Measurements from ENCODE around the gene LKAAEAR1. TPM values are rescaled to one million over a fixed set of nuclear protein-coding genes. Genes with fewer than 3 reads are reported as not detected.

LKAAEAR1 gene
- total RNA-seq, 1 donor from 2014 or later: 0.78 TPM

DNA sequence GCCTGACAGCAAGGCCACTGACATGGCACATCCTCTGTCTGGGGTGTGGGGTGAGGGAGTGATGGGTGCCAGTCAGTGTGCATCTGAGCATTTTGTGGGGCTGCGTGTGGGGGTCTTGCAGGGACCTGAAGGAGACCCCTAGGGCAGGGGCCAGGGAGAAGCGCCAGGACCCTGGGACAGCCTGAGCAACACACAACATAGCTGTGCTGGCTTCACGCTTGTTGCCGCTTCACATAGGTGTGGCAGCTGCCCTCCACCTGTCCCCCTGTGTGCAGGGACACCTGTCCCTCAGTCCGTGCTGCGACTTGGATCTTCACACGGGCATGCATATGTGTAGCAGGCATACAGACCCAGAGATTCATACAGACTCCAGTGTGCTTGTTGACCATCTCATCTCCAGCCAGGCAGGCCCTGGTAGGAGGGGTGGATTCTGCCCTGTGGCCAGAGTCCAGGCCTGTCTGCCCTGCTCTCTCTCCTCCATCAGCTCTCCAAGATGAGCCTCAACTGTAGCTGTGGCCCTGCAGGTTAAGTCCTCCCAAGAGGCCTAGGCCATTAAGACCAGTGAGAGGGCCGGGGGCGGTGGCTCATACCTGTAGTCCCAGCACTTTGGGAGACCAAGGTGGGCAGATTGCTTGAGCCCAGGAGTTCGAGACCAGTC is 26.3 kb upstream of the LKAAEAR1 start:
- no peak for DNase-seq

DNA sequence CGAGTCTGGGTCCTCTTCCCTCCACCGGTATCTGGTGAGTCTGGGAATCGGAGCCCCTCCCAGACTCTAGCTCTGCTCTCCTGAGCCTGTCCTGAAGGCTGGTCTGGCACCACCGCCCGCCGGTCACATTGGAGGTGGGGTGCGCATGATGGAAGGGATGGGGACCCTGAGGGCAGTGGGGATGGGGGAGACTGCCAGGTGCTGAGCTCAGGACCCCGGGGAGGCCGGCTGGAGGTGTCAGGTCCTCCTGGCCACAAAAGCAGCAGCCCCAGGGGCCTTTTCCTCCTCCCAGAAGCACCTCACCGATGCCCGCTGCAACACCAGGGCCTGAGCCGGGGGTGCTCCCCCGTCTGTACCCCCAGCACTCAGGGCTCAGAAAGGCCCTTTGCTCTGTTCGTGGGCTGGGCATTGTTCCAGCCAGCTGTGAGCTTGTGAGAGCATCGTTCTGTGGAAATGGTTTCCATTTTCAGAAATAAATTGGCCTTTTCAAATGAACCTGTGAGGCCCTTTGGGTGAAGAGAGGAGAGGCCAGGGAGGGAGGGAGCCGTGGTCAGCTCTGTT is 25.7 kb upstream of the LKAAEAR1 start:
- DNase-seq: no peak

DNA sequence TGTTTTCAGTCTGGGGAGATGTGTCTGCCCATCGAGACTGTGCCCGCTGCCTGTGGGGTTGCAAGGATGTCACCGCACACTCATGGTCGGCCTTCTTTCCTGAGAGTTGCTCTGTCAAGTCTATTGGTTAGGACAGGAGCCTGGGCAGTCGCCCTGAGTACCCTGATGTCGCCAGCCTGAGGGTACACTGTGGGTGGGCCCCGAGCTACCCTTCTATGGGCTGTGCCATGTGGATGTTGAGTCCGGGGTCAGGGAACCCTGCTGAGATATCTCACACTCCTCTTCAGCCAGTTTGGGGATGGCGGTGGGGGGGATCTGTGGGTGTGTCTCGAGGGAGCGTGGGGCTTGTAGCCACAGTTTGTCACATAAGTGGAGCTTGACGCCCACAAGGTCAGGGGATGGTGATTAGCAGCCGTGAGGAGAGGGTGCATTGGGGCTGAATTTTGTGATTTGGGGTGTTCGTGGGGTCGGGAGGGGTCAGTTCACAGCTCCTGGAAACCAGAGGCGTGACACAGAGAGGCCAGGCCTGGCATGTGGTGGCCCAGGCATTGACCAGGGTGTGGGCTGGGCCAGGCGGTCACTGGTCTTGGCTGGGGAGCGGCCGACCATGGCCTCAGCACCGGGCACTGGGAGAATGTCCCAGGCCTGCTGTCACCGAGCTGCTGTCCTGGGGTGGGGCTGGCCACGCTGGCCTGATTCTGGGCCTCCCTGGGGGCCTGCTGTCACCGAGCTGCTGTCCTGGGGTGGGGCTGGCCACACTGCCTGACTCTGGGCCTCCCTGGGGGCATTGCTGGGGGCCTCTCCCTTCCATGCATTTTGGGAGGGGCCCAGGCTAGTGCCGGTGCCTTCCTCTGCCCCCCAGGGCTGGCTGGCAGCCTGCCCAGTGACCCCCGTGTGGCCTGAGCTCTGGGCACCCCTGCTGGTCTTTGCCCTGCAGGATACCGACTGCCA is 24.8 kb upstream of the LKAAEAR1 start:
- DNase-seq: no peak

DNA sequence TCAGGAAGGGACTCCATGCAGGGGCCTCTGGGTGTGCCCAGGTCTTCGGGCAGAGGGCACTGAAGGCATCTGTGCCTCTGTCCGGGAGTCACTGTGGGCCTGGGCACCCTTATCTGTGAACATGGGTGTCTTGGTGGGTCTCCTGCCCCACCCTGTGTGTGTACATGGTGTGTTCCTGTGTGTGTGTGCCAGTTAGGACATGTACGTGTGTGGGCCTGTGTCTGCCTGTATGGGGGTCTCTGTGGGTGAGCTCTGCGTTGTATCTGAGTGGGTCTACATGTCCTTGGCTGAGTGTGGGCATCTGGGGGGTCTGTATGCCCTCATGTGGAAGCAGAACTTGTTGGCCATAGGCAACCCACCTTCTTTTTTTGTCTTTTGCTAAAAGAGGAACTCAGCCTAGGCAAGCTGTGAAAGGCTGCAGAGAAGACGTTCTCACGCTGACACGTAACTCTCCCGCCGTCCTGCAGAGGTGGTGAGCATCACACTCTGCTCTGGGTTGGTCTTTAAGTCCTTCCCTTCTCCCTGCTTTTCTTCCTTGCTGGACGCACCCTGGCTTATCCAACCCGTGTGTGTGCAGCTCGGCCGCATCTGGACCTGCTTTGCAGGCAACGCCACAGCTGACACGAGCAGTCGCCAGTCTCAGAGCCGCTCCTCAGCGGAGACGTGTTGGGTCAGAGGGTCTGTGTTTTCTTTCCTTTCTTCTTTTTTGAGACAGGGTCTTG is 23.7 kb upstream of the LKAAEAR1 start:
- no peak for DNase-seq

DNA sequence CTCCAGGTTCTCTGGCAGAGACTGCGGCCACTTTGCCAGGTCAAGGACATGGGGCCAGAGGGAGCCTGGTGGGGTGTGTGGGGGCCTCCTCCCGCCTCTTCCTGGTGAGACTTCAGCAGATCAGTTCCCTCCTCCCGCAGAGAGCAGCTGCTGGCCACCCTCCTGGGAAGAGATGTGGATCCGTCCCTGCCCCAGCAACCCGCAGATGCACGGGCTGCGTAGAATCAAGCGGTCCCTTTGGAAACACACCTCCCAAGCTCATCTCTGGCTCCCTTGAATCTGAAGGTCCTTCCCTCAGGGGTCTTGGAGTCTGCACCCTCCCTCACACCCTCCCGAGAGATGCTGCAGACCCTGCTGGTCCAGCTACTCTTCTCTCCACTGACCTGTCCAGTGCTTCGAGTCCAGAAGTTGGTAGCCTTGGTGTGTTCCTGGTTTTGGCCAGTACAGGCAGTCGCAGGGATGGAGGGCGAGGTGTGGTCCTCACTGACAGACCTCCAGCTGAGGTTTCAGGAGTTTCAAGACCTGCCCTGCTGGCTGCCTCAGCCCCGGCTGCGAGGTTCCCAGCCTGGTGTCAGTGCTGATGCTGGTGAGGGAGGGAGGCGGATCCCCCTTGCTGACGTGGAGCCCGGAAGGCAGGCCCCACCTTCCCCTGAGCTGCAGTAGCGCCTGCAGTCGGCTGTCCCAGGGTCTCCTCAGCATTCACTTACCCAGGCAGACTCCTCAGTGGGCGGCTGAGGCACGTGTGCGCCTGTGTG is 23.0 kb upstream of the LKAAEAR1 start, which contains the start of gene NPBWR2:
Gene NPBWR2, minus strand, starts transcription at position 585 of the 755 bp plus-strand sequence. CDS start 734 bp downstream, outside the sequence.
- DNase-seq: no peak

DNA sequence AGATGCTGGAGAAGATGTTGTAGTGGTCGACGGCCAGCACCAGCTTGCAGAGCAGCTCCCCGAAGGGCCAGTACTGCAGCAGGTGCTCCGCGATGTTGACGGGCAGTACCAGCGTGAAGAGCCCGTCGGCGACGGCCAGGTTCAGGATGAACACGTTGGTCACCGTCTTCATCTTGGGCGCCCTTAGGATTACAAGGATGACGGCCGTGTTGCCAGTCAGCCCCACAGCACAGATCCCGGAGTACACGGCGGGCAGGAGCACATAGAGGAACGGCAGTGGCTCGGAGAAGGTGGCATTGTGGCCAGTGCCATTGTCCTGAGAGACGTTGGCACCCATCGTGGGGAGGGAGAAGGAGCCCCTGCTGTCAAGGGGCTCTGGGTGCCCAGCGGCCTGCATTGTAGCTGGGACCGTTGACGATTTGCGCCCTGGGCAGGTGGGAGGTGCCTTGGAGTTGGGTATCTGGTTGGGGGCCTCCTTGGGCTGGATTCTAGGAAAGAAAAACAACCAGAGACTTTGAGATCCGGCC is 22.3 kb upstream of the LKAAEAR1 start:
- no peak for DNase-seq

DNA sequence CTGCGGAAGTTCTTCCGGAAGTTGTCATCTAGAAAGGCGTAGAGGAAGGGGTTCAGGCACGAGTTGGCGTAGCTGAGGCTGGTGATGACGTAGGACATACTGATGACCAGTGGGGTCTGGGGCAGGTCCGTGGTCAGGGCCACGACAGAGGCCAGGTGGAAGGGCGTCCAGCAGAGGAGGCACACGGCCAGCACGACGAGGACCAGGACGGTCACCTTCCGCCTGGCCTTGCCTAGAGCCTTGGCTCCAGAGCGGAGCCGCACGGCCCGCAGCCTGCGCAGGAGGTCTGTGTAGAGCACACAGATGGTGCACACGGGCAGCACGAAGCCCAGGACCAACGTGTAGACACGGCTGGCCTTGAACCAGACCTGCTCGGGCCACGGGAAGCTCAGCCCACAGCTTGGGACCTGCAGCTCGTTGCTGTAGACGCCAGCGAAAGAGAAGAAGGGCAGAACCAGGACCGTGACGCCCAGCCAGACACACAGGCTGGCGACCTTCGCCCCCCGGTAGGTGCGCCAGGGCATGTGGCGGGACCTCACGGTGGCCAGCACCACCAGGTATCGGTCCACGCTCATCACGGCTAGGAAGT is 21.7 kb upstream of the LKAAEAR1 start:
- no peak for DNase-seq

DNA sequence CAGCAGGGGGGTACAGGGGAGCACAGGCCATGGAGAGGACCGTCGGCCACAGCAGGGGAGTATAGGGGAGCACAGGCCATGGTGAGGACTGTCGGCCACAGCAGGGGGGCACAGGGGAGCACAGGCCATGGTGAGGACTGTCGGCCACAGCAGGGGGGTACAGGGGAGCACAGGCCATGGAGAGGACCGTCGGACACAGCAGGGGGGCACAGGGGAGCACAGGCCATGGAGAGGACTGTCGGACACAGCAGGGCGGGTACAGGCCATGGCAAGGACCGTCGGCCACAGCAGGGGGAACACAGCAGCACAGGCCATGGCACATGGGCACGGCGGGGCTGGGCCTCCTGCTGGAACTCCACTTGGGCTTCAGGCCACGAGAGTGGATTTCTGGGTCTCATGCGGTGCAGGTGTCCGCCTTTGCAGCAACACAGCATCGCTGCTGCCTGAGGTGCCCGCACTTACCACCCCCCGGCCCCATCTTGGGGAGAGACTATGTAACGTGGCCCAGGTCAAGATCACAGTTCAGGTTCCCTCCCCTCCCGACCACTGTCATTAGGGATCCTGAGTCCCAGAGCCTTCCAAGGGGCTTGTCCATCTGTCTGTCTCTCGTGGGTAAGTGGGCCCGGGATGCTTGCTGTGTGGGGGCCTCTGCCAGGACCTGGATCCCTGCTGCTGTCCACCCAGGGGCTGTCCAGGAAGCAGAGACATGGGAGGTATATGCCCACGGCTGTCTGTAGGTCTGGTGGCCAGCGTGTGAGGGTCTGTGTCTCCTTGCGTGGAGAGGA is 20.7 kb upstream of the LKAAEAR1 start:
- DNase-seq: no peak

DNA sequence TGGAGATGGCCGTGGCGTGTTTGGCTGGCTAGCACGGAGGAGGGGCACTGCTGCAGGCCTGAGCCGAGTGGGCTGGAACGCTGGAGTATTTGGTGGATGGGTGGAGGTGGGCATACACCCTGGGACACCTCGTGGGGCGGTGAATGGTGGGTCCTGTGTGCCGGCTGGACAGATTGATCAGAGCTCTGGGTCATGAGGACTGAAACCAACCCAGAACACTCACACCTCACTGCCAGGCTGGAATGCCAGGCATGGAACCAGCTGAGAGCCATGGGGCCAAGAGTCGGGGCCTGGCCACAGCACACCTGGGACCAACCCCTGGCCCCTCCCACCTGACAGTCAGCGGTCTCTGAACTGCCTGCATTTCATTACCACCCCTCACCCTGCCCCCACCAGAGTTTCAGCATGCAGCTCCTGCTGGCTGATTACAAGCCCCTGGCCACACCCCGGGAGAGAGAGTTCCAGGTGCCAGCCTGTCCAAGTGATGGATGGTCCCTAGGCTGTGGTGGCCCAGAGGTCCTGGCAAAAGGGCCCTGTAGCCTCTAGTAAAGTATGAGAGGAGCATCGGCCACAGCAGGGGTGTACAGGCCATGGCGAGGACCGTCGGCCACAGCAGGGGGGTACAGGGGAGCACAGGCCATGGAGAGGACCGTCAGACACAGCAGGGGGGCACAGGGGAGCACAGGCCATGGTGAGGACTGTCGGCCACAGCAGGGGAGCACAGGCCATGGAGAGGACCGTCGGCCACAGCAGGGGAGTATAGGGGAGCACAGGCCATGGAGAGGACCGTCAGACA is 19.9 kb upstream of the LKAAEAR1 start:
- DNase-seq: no peak

DNA sequence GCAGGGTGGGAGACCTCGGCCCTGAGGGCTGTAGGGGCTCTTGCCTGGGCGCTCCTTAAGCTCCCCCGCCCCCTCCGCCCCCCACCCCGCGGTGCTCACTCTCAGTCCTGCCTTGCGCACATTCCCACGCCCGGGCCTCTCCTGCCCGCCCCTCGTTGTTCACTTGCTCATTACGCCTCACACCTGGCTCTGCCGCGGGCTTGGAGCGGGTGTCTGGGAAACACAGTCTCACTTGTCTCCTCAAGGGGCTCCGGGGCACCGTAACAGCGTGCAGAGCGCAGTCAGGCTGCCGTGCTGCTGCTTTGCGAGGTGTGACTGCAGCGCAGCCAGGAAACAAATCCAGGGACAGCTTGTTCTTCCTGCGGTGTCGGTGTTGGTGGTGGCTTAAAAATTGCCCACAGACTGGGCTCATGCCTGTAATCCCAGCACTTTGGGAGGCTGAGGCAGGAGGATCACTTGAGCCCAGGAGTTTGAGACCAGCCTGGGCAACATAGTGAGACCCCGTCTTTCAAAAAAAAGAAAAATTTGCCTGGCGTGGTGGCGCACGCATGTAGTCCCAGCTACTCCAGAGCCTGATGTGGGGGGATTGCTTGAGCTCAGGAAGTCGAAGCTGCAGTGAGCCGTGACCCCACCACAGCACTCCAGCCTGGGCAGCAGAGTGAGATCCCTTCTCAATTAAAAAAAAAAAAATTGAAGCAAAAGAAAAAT is 18.6 kb upstream of the LKAAEAR1 start:
- peak; percentile 74 for DNase-seq

DNA sequence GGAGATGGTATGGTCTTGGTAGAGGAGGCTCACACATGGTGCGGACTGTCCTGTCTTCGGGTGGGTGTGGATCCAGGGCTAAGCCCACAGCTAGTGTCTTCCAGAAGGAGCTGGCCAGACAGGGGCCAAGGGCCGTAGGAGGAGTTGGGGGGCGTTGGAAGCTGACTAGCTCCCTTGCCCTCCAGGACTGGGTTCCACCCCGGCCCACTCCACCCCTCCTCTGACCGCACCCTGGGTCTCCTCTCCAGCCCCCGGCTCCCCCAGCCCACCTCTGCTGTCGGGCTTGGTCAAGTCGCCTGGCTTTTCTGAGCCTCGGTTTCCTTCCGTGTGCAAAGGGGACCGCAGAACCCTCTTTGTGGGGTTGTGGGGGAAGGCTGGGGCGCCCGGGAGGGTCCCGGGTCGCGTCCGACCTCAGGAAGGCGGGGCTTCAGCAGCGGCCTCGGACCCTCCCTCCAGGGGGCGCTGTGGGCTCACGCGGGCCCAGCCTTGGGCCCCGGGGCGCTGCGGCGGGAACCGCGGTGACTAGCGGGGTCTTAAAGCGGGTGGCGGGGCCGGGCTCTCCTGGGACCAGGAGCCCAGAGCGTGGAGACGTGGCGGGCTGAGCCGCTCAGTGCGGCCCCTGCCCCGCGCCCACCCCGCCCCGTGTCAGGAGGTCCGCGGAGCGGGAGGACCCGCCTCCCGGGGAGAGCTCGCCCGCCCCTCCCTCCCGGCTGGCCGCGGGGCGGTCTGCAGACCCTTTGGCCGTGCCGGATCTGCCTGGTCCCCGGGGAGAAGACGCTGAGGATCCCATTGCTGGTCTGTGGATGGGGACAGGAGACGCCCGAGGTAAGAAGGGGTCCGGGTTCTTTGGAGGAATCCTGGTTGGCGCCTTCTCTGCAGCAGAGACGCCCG is 17.8 kb upstream of the LKAAEAR1 start:
- no peak for DNase-seq

DNA sequence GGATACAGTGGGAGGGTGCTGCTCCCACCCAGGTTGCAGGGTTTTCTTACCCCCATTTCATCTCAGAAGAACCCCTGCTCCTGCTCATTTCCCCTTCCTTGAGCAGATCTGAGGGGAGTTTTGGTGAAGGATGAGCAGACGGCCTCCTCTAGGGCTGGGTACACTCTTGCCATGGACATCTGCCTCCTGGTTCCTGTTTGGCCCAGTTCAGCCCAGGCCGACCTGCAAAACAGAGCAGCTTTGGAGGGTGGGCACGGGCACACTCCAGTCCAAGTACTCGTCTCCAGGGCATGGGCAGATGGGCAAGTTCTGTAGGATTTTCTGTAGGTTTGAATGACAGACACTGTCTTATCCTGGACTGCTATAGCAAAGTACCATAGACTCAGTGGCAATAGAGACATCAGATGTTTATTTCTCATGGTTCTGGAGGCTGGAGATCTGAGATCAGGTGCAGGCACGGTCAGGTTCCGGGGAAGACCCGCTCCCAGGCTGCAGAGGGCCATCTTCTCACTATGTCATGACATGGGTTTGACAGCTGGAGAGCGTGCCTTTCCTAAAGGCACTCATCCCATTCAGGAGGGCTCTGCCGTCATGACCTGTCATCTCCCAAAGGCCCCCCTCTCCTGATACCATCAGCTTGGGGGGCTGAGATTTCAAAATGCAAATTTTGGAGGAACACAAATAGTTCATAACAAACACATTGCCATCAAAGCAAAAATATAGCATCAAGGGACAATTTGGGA is 16.9 kb upstream of the LKAAEAR1 start:
- no peak for DNase-seq

DNA sequence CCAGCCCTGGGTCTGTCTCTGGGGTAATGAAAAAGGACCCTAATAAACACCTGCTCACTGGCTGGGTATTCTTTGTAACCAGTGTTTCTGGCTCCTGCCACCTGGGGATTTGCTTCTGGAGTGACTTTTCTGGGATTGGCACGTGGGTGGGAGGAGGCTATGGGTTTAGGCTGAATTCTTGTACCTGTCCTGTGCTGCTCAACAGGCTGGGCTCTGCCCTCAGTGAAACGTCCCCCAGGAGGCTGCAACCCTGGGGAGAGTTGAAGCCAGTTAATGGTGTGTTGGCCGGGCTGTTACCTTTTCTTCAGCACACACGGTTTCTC is 16.3 kb upstream of the LKAAEAR1 start:
- DNase-seq: no peak

DNA sequence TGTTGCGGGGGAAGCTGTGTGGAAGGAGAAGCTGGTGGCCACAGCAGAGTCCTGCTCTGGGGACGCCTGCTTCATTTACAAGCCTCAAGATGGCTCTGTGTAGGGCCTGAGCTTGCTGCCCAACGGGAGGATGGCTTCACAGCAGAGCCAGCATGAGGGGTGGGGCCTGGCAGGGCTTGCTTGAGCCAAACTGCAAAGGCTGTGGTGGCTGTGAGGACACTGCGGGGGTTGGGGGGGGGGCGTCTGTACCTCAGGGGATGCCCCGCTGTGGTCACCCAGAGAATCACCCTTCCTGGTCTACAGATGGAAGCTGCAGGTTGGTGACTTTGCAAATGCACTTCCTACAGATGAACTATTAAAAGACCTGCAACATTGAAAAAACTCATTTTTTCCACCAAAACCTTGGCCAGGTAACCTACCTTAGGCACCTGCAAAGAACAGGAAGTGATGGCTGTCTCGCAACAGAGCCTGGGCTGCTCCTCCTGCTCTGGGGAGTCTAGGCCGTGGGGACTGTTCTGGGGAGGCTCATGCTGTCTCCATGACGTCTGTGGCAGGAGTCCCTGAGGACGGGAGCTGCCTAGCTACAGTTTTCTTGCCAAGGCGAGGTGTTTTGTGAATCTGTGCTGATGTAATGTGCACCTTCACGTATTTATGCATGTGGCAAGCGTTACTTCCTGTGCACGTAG is 15.8 kb upstream of the LKAAEAR1 start:
- DNase-seq: no peak

DNA sequence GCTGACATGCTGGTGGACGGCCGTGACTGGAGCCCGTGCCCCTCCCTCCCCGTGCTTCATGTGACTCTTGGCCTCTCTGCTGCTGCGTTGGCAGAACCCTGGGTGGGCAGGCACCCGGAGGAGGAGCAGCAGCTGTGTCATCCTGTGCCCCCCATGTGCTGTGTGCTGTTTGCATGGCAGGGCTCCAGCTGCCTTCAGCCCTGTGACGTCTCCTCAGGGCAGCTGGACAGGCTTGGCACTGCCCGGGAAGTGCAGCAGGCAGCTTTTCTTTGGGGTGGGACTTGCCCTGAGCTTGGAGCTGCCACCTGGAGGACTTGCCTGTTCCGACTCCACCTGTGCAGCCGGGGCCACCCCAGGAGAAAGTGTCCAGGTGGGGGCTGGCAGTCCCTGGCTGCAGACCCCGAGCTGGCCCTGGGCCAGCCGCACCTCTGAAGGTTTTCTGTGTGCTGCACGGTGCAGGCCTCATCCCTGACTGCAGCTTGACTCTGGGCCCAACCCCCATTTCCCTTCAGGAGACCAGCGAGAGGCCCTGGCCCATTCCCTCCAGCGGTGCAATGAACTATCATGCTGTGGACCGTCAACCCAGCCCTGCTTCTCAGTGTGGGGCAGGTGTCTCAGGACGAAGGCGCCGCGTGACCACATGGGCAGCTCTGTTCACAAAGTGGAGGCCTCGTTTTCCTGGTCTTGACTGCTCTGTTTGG is 15.0 kb upstream of the LKAAEAR1 start:
- no peak for DNase-seq
